Measurements from ENCODE around the gene IRF4.

The IRF4 gene

GRCh38 chr6:362924-363249 is 28.7 kb upstream of the IRF4 start:
- no peak overlapping the region for H3K4me3 ChIP-seq (ENCODE audit: low read length)
- no peak for TF ChIP-seq CTCF (conservative IDR thresholded peaks at IDR 0.05; ENCODE audit: low read depth, low read length)
- no peak for DNase-seq (ENCODE audit: low read depth)

- no peak for DNase-seq (ENCODE audit: low read depth)
- TF ChIP-seq CTCF (conservative IDR thresholded peaks at IDR 0.05; ENCODE audit: low read depth, low read length), result no peak
- H3K4me3 ChIP-seq (ENCODE audit: low read length), result no peak overlapping the region
Measured at GRCh38 chr6:363291-363690, 28.3 kb upstream of the IRF4 start.

GRCh38 chr6:363909-364308 is 27.6 kb upstream of the IRF4 start:
- H3K4me3 ChIP-seq (ENCODE audit: low read length), result no peak overlapping the region
- no peak for TF ChIP-seq CTCF (conservative IDR thresholded peaks at IDR 0.05; ENCODE audit: low read depth, low read length)
- DNase-seq (ENCODE audit: low read depth), result no peak

DNA sequence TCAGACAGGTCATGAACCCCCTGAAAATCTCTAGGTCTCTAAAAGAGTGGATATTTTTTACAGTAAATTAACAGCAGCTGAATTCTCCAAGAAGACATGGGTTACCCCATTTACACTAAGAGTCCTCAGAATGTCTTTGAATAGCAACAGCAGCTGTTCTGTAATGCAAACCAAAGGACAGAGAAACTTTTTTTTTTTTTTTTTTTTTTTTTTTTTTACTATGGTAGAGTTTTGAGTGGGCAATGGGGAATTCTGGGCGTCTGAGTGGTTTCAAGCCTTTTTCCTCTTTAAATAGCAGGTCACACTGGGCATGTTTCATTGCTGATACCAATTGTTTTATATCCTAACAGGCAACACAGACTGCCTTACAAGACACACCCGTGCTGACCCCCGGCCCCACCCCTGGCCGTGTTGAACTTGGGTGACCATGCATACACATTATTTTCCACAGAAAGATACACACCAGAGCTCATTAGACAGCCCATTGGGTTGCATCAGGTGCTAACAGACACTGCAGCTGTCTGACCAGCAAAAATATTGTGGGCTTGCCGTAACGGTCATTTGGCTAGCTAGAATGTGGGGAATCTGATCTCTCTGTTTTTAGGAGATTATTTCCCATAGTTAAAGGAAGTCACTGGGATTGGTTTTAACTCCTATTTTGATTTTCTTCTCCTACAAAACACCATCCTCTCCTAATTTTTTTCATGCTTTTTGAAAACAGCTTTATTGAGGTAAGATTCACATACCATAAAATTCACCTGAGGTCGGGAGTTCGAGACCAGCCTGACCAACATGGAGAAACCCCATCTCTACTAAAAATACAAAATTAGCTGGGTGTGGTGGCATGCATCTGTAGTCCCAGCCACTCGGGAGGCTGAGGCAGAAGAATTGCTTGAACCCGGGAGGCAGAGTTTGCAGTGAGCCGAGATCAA is 26.7 kb upstream of the IRF4 start:
- DNase-seq (ENCODE audit: low read depth), result no peak
- no peak overlapping the region for H3K4me3 ChIP-seq (ENCODE audit: low read length)
- TF ChIP-seq CTCF (conservative IDR thresholded peaks at IDR 0.05; ENCODE audit: low read depth, low read length), result no peak

DNA sequence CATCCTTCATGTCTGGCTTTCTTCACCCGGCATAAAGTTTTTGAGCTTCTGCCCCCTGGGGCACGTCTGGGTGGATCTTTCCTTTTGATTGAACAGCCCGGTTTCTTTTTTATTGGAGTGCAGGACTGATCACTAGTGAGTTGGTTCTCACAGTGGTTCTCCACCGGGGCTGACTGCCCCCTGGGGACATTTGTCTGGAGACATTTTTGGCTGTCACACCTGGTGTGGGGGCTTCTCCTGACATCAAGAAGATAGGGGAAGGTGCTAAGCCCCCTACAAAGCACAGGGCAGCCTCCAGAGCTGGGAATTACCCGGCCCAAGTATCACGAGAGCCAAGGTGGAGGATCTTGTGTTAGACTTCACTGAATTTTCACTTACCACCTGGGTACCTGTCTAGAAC is 25.7 kb upstream of the IRF4 start:
- no peak overlapping the region for H3K4me3 ChIP-seq (ENCODE audit: low read length)
- no peak for DNase-seq (ENCODE audit: low read depth)
- TF ChIP-seq CTCF (conservative IDR thresholded peaks at IDR 0.05; ENCODE audit: low read depth, low read length), result no peak

DNA sequence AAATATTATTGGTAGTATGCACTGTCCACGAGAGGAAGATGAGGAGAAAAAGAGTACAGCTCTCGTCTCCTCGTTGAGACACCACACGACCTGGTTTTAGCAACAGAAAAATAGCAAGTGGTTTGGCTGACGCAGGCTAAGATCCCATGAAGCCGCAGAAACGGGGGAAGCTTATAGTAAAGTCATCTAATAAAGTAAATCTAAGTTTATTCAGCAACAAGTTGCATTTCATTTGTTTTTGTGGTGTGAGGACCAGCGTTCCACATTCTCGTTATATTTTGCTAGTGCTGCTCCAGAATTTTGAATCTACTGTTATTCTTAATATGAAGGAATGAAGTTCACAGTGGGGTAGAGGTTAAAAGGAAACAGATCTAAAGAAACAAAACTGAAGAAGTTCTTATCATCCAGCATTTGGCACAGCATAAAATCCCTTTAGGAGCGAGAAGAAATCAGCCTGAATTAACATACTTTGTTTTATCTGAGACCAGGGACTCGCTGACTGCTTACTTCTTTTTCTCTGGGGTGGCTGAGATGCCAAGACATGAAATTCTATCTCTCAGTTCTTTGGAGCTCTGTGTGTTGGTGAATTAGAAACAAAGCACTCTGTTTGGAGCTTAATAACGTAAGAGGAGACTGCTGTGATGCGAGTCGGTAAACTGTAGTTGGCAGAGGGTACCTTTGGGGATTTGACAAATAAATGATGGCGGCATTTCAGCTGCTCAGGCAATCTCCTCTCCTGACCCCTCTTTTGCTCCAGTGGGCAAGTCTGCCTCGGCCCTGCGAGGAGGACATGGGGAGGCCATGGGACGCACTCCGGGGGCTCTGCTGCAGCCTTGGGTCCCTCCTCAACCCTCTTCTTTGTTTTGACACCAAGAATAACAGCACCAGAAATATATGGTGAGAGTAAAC is 24.9 kb upstream of the IRF4 start:
- no peak for TF ChIP-seq CTCF (conservative IDR thresholded peaks at IDR 0.05; ENCODE audit: low read depth, low read length)
- H3K4me3 ChIP-seq (ENCODE audit: low read length), result no peak overlapping the region

More for the DNA sequence above, 24.9 kb upstream of the IRF4 start:
- DNase-seq (ENCODE audit: low read depth), result no peak

All from retinal pigment epithelial cell (primary cell).